Astrocyte of the hippocampus (primary cell): Measurements from ENCODE around the gene COBL.

Experiments used
- DNase-seq: peaks from one replicate; pipeline ENCODE4 v3.0.0; 2011; ENCODE audit warnings: low read depth, low spot score

Gene COBL

DNA sequence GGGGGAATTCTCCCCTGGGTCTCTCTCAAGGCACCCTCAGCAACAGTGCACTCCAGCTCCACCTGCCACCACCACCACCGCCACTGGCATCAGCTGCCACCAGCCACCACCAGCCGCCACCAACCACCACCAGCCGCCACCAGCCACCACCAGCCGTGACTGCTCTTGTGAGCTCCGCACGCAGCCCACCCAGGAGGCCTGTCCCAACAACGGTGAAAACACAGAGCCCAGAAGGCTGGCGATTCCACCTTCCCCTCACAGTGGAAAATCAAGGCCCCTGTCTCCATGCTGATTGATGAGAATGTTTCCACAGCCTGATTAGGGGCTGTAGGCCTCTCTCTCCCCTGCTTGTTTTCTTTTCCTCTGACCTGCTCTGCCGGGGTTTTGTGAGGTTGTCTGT lies 41.1 kb downstream of the COBL start:
- no peak for DNase-seq

DNA sequence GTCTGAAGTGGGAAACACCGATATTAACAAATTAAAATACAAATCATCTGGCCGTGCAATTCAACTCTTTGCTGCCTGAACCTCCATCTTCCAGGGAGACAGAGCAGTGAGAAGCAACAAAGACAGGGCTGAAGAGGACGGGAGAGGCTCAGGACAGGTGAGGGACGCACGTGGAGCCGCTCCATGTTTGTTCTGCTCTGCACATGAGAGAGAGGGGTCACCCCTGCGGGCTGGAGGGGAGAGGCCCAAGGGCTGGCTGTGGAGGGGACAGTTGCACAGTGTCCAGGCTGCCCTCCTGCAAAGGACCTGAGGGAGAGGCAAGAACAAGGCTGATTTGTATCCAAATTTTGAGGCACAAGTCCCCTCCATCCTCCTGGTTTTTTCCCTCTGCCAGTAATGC lies 41.7 kb downstream of the COBL start:
- DNase-seq = no peak

DNA sequence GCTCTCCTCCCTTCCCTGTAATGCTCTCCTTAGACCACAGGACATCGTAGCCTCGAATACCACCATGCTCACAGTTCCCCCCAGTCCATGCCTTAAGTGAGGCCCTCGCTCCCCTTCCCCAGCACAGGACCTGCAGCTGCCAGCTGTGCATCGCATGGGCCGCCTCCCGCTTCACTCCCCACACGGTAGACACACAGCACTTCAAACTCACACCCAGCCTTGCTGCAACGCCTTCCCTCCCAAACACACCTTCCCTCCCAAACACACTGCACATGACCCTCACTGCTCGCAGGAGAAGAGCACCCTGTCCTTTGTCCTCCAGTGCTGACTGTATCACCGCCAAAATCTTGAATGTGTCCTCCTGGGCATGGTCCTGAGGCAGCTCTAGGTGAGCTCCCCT lies 42.6 kb downstream of the COBL start:
- DNase-seq = no peak

DNA sequence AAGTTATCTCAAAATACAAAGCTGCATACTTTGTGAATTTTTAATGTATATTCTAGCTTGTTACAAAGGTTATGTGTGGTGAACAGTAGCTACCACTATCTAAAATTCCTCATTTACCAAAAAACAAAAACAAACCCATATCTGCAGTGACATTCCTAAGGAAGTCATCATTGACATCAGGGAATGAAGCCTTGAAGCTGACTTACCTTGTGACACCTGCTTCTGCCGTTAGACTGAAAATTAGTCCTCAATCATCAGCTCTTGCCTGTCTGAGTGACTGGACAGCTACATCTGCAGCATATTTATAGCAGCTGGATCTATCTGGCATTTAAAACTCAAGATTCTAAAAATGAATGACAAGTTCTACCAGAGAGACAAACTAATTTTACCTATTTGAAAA lies 43.2 kb downstream of the COBL start:
- no peak for DNase-seq

DNA sequence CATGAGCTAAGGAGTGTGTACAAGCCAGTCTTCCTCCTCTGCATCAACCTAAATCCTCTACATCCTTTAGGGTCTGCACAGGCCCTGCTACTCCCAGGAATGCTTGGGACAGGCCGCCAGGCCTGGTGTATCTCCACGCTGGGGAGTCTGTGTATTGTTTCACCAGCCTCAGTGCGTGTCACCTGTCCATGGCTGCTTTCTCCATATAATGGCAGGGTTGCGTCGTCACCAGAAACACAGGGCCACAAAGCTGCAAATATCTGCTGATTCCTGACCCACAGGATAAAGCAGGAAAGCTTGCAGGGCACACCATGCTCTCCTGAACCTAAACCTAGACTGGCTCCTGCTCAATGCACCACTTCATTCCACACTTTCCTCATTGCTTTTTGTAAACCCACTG lies 45.6 kb downstream of the COBL start:
- DNase-seq = no peak

DNA sequence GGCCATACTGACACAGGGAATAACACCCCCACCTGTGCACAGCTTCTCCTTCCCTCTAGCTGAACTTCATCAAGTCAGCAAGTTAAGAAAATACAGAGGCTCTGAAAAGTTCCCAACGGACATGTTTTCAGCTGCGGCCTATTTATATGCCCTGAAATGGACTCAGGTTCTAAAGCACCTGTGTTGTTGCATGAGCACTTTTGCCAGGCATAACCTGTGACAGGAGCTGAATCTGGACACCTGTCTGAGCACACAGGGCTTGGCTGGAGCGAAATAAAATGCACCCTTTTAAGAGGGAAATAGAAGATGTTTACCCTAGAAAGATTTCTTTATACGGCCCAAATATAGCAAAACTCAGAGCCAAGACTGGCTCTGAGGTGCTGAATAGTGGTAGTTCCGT lies 46.7 kb downstream of the COBL start:
- DNase-seq = no peak

DNA sequence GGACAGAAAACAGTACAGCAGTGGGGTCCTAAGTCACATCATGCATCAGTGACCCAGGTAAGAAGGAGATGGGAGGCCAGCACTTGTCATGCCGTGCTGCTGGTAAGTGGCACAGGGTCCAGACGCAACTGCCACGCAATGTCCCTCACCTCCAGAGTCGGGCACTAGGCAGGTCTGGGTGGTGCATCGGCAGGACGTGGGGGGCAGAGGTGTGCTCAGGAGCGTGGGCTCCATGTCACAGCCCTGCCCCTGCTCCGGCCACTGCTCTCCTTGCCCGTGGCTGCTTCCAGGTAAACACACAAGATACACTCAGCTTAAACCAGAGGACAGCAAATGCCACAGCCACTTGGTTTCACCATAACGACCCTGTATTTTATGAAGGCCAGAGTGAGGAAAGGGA lies 47.3 kb downstream of the COBL start:
- no peak for DNase-seq

DNA sequence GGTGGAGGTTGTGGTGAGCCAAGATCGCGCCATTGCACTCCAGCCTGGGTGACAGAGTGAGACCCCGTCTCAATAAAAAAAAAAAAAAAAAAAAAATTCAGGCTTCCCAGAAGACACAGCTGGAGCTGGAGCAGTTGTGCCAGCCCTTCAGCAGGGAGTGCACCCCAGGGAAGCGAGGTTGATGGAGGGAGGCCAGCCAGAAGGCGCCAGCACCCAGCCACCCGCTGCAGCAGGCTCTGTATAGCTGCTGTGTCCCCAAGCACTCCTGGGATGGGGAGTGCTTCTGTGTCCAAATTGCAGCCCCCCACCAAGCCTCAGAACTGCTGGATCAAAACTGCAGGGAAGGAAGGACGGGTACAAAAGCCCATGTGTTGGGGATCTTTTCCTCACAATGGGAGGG lies 47.8 kb downstream of the COBL start:
- no peak for DNase-seq

DNA sequence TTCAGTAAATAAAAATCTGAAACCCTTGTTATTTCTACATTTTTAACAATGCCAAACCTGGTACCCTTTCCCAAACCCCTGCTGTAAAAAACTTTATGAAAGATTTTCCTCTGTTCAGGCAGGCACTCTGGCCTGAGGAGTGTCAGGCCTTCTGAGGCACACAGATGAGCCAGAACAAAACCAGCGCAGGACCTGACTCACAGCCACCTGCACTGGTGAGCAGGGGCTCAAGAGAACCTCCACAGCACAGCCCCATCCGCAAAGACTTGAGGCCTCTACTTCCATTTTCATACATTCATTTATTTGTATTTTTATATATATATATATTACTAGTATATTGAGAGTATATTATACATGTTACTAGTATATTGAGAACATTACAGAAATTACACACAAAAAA lies 49.4 kb downstream of the COBL start:
- no peak for DNase-seq

DNA sequence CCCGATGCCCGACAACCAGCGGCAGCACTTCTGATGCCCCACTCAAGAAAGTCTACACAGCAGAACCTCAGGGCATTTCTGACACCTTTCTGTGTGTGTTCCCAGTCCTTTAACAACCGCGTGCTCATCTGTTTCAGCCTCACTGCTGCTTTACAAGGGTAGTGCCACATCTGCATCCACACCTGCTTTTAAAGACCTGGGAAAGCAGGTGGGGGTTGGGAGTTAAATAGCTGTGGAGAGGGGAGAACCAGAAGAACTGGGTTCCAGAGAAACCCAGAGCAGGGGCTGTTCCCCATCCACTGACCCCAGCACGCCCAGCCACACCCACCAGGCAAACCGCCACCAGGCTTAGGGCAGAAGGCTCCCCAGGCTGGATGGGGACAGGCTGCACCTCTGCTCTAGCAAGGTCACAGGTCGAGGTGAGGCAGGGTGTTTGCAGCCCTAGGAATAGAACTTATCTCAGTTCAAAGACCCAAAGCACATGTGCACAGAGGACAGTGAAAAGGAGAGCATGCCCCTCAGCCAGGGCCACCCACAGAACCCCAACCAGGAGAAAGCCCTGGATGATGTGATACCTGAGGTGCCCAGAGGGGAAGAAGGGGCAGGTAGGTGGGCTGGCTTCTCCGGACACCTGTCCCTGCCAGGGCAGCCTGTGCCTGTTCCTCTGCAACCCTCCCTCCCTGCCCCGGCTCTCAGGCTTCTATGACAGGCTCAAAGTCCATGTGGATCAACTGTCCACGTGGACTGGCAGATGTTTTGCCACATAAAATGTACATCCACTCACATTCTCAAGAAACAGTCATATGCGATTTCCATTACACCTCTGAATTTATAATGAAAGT lies 51.3 kb downstream of the COBL start:
- DNase-seq = no peak

DNA sequence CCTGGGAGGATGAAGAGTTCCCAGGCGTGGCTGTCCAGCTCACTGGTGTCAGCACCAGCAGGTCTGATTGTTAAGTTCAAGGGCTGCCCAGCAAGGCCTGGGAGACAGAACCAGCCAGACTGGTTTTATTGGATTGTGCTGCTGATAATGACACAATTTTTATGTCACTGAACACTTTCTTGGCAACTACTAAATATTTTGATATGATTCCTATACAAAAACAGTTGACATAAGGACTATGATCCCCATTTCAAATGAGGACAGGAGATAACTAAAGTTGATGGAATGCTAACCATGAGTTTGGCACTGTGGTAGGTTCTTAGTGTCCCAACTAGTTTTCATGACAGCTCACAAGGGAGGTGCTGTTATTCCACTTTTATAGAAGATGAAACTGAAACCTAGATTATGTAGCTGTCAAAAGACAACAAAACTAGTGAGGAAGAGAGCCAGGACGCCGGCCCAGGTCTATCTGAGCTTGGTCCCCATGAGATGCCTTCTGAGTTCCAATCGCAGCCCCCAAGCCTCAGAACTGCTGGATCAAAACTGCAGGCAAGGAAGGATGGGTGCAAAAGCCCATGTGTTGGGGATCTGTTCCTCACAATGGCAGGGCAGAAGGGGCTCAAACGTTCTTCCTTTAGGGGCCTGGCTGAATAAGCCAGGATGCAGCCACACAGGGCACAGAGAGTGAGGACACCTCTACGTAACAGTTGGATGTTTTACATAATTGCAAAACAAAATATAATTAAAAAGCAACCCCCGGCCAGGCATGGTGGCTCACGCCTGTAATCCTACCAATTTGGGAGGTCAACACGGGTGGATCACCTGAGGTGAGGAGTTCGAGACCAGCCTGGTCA lies 52.8 kb downstream of the COBL start:
- DNase-seq = no peak

DNA sequence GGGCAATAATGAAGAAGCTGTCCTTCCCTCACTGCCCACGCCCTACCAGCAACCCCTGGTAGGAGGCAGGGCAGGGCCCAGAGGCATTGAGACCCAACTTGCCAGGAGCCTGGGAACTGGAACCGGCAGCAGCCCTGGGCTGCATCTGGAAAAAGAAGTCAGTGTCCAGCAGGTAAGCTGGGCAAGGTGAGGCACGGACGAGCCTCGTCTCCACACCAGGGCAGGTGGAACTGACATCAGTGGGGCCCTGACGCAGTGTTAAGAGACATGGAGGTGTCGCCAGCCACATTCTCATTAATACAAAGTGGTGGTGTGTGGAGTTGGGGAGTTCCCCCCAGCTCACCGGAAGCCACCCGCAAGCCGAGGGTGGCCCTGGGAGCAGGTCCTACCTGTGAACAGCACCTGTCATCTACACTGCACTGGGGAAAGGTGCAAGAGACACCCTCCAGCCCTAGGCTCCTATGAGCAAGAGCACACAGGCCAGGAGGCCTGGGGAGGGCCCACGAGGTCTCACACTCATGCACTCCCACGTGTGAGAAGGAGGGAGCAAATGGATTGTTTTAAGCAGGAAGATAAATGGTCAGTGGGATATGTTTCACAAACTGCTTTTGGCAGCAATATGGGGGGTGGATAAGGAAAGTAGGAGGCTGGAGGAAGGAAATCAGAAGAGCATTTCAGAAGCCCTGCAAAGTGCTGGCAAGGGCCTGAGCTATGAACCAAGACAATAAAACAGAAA lies 53.6 kb downstream of the COBL start:
- no peak for DNase-seq

DNA sequence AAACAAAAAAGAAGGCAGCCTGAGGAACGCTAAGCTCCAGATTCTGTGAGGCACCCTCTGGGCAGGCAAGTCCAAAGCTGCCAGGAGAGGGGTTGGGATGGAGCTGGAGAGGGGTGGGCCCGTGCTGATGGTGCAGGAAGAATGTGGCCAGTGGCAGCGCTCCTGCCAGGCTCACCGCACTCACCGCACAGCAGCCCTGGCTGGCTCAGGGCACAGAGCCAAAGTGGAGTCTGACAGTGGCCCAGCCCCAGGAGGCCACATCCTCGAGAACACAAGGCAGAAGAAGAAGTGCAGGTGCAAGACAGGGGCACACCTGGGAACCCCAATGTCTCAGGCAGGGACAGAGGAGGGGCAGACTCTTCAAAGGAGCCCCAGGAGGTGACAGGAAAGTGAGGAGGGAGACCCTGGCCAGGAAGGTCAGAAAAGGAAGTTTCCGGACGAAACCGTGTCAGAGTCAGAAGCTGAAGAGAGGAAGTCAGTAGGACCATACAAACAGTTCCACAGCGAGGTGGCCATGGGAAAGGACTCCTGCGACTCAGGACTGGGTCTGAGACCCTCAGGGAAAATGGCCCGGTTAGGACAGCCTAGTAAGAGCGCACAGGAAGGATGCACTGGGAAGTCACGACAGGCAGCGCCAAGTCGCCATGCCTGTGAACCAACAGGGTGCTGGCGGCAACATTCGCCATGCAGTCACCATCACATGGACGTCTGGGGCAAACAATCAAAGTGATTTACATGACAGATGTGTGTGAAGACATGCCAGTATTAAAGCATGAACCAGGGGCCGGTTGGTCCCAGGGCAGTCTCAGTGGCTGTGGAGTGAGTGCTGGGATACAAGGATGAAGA lies 54.4 kb downstream of the COBL start:
- no peak for DNase-seq

DNA sequence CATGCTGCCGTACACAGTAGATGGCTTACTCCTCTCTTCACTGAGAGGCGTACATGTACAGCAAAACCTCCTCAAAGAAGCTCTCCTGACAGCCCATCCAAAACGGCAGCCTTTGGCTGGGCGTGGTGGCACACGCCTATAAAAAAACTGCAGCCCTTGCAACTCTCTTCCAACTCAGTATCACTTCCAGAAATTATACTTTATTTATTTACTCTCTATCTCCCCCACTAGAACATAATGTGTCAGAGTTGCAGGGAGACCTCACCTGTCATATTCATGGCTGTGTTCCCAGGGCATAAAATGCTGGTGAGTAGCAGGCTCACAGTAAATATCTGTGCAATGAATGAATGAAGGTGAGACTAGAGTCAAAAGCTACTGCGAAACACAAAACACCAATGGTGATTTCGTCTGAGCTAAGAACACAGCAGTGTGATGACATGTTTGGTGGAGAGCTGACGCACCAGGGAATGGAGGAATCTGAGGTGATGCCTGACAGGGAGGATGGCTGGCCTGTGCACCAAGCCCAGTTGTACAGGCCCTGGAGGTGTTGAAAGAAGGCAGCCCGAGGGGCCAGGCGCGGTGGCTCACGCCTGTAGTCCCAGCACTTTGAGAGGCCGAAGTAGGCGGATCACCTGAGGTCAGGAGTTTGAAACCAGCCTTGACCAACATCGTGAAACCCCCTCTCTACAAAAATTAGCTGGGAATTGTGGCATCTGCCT lies 55.3 kb downstream of the COBL start:
- no peak for DNase-seq

DNA sequence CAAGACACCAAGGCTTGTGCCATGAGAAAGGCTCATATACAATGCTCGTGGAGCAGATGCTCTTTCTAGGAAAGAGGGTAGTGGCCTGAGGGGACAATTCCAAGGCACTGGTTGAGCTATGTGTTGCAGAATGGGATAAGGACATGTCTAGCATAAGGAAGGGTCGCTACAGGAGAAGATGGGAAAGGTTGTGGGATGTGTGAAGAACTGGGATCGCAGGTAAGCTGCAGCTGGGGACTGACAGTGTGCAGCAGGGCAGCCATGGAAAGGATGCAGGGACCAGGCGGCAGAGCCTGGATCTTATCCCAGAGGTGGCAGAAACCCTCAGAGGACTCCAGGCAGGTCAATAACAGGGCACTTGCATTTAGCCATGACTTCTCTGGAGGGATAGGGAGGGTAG lies 56.1 kb downstream of the COBL start:
- no peak for DNase-seq

DNA sequence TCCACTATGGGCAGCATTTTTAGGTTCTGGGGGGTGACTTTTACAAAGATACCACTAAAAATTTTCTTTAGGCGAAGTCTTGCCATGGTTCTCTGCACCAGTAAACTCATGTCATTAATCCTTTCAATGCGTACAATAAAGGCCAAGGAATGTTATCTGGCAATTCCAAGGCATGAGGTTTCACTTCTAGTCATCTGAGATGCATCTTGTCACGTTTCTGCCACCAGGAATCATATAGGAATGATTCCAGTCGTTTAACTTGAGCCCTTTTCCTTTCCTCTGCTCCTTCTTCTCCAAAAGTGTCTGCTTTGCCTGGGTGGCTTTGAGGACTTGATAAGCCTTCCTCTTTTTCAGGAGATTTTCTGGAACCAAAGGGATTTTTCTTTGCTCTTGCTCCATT lies 56.8 kb downstream of the COBL start:
- DNase-seq = no peak

DNA sequence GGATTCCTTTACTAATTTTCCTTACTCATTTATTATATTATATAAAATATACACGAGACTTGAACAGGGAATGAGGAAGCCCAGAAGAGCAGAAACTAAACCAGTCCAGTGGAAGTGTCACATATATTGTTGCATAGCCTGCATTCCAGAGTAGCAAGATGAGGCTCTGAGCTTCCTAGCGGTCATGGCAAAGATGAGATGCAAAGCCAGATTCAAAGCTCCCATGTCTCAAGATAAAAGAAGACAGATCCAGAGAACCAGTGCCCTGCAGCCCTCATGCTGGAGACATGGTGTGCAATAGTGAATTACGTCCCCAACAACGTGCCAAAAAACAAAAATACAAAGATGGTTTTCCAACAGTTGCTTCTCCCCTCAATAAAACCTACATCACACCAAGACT lies 59.7 kb downstream of the COBL start:
- DNase-seq = no peak

DNA sequence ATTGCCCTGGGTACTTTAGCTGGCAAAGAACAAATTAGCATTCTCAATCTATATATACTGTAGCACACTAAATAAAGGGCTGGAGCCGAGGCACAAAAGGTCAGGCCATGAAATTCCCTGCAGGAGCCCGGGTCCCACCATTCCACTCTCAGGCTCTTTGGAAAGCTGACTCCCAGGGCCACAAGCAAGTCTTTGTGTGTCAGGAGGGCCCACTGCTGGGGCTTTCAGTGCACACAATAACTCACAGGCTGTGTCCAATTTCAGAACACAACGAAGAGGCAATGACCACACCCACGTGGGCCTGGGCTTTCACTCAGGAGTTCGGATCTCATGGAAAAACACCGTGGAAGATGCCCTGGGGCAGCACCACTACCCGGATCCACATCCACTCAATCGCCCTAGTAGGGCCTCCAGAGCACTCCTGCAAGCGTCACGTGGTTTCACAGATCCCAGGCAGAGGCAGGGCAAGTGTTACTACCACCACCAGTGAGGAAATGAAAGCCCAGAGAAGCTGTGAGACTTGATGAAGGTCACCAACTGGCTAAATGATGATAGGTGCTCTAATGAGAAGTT lies 60.3 kb downstream of the COBL start:
- DNase-seq = no peak

DNA sequence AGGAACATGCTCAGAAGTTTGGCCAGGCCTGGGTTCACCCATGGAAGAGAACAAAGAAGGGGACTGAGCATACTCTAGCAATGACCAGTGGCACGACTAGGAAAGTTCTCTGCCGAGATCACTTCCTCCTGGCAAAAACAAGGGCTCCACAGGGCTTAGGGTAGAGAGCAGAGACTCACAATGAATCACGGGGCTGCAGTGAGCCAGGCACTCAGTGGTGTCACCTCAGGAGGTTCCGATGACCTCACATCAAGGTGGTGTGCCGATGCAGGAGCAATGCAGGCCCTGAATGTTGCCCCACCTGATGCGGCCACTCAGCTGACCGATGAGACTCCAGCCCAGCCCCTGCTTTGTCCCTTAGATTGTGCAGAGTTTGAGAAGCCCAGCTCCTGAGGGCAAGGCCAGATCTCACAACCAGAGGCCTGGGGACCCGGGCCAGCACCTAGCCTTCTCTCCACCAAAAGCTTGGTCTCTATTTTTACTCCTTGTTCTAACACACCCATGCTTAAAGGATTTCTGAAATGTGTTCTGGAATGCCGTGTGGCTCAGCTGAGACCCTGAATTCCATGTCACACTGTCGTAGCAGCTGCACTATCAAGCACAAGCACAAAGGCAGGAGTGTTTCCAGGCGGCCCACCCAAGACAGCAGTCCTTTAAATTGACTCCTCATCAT lies 60.9 kb downstream of the COBL start:
- no peak for DNase-seq

DNA sequence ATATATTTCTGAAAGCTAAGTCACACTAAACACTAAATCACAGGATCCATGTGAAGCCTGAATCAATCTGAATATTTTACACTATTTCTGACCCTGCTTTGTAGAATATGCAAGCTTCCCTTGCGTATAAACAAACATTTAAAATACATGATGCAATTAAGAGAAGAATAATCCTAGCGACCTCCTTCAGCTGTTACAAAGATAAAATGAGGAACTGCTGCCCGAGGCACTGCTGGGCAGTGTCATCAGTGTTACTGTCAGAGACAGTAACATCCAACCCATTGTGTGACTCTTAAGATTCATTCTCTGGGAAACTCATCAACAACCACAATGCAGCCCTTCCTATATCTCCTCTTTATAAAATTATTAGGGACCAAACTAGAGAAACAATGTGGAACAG lies 61.6 kb downstream of the COBL start:
- DNase-seq = no peak
